ENCODE data around the gene PRKAG3. TPM values are rescaled to one million over a fixed set of nuclear protein-coding genes. Genes with fewer than 3 reads are reported as not detected.
A peak's percentile ranks its signal among the peaks of the same experiment; 100 is the strongest.
"Not testable (repeated sequence)": the region's sequence is repeated elsewhere in the genome, so short reads cannot be mapped to it uniquely, and the experiment has no call there.

Gene PRKAG3
- total RNA-seq, 4 donors from 2014 or later: not detected

GRCh38 chr2:218852911-218853667 is 21.5 kb upstream of the PRKAG3 start:
- H3K4me3 ChIP-seq (replicated peaks in 1 of 3): no peak overlapping the region
- H3K27ac ChIP-seq: no peak overlapping the region
- 15 to 16% methylated on average over 13 to 16 of the region's 16 CpGs for WGBS, 2 donors
- peak; percentile 41 to 50 for DNase-seq
- H3K36me3 ChIP-seq: no peaks in the 10 kb centered on the region
- H3K4me1 ChIP-seq: no peaks in the 10 kb centered on the region
- intact Hi-C loops (cut with DNase I): no loop called here
- H3K9me3 ChIP-seq: no peaks in the 10 kb centered on the region
- peaks cover 4% of the 10 kb centered on the region for H3K27me3 ChIP-seq
- TF ChIP-seq POLR2A (IDR thresholded peaks at IDR 0.05) (no peak), CTCF (IDR thresholded peaks at IDR 0.05) (peak; percentile 10 to 70 (median 42))

GRCh38 chr2:218851286-218851685 is 19.7 kb upstream of the PRKAG3 start:
- intact Hi-C loops (cut with DNase I): no loop called here

GRCh38 chr2:218850796-218851195 is 19.2 kb upstream of the PRKAG3 start:
- Histone ChIP-seq H3K4me3 (replicated peaks in 1 of 3) (no peak overlapping the region), H3K27ac (no peak overlapping the region), H3K9me3 (no peaks in the 10 kb centered on the region), H3K27me3 (peaks cover 4% of the 10 kb centered on the region), H3K36me3 (no peaks in the 10 kb centered on the region), H3K4me1 (no peaks in the 10 kb centered on the region)
- DNase-seq: no peak
- TF ChIP-seq CTCF (IDR thresholded peaks at IDR 0.05) (no peak), POLR2A (IDR thresholded peaks at IDR 0.05) (no peak)
- intact Hi-C loops (cut with DNase I): no loop called here
- 81 to 86% methylated on average over 2 of the region's 2 CpGs for WGBS, 2 donors

More at GRCh38 chr2:218851286-218851685, 19.7 kb upstream of the PRKAG3 start:
- H3K9me3 ChIP-seq: no peaks in the 10 kb centered on the region
- 40 to 60% methylated on average over 2 to 3 of the region's 3 CpGs for WGBS, 2 donors
- H3K4me1 ChIP-seq: no peaks in the 10 kb centered on the region
- no peak overlapping the region for H3K4me3 ChIP-seq (replicated peaks in 1 of 3)
- DNase-seq: no peak
- no peaks in the 10 kb centered on the region for H3K36me3 ChIP-seq
- no peak overlapping the region for H3K27ac ChIP-seq
- H3K27me3 ChIP-seq: peaks cover 4% of the 10 kb centered on the region
- no peak for TF ChIP-seq POLR2A (IDR thresholded peaks at IDR 0.05)
- no peak for TF ChIP-seq CTCF (IDR thresholded peaks at IDR 0.05)

- Histone ChIP-seq H3K36me3 (no peaks in the 10 kb centered on the region), H3K4me1 (no peaks in the 10 kb centered on the region), H3K9me3 (no peaks in the 10 kb centered on the region), H3K27me3 (no peaks in the 10 kb centered on the region), H3K4me3 (replicated peaks in 1 of 3) (no peak overlapping the region), H3K27ac (no peak overlapping the region)
- WGBS, 2 donors: 70 to 80% methylated on average over 7 of the region's 7 CpGs
- TF ChIP-seq POLR2A (IDR thresholded peaks at IDR 0.05) (no peak), CTCF (IDR thresholded peaks at IDR 0.05) (no peak)
- intact Hi-C loops (cut with DNase I): loop anchor here (5.0 kb wide), 2 partner anchors 117 to 137 kb away; partner anchors contain the start of gene TTLL4
- DNase-seq: no peak
These were observed 18.1 kb upstream of the PRKAG3 start for GRCh38 chr2:218849721-218850120.

- H3K4me1 ChIP-seq; H3K36me3 ChIP-seq; H3K4me3 ChIP-seq (replicated peaks in 1 of 3); H3K27ac ChIP-seq; DNase-seq; H3K9me3 ChIP-seq; H3K27me3 ChIP-seq: not testable (repeated sequence)
- intact Hi-C loops (cut with DNase I): loop anchor here (5.0 kb wide), 2 partner anchors 115 to 135 kb away; partner anchors contain the start of gene TTLL4
- 88 to 89% methylated on average over 12 to 13 of the region's 18 CpGs for WGBS, 2 donors
These were observed 15.4 kb upstream of the PRKAG3 start for GRCh38 chr2:218846963-218847362.

- H3K27me3 ChIP-seq; H3K36me3 ChIP-seq; H3K4me3 ChIP-seq (replicated peaks in 1 of 3); DNase-seq; H3K27ac ChIP-seq; H3K4me1 ChIP-seq; intact Hi-C loops (cut with DNase I); H3K9me3 ChIP-seq: not testable (repeated sequence)
- 87 to 88% methylated on average over 5 of the region's 5 CpGs for WGBS, 2 donors
These were observed 12.7 kb upstream of the PRKAG3 start for GRCh38 chr2:218844334-218844733.
